Endodermal cell (in vitro differentiated cells): ENCODE results near the gene ADAMTS6. TPM values are rescaled to one million over a fixed set of nuclear protein-coding genes. Genes with fewer than 3 reads are reported as not detected.

Experiments used
- DNase-seq: peaks from one replicate; pipeline ENCODE4 v3.0.0-alpha.2; 2017
- H3K27ac ChIP-seq: 2 replicates; pipeline ENCODE4 v1.5.1; 2013; ENCODE audit warnings: mild to moderate bottlenecking, low read depth, low read length, moderate library complexity
- H3K27me3 ChIP-seq: 2 replicates; pipeline ENCODE4 v1.6.1; 2013; ENCODE audit warnings: mild to moderate bottlenecking, low read length, moderate library complexity; ENCODE audit not compliant: insufficient read depth, control insufficient read depth, poor library complexity, severe bottlenecking
- H3K36me3 ChIP-seq: 2 replicates; pipeline ENCODE4 v1.7.0; 2013; ENCODE audit warnings: mild to moderate bottlenecking, low read length, moderate library complexity; ENCODE audit not compliant: control insufficient read depth, insufficient read depth
- H3K4me1 ChIP-seq: one replicate; pipeline ENCODE4 v1.7.0; 2013; ENCODE audit warnings: low read length; ENCODE audit not compliant: control insufficient read depth, insufficient read depth
- H3K4me3 ChIP-seq: 2 replicates; pipeline ENCODE4 v1.5.1; 2013; ENCODE audit warnings: mild to moderate bottlenecking, low read length, moderate library complexity
- H3K9ac ChIP-seq: 2 replicates; pipeline ENCODE4 v1.6.1; 2013; ENCODE audit warnings: mild to moderate bottlenecking, low read length, moderate library complexity; ENCODE audit not compliant: poor library complexity, severe bottlenecking; ENCODE audit errors: extremely low read depth
- H3K9me3 ChIP-seq: 2 replicates; pipeline ENCODE4 v1.6.1; 2013; ENCODE audit warnings: mild to moderate bottlenecking, low read length, moderate library complexity; ENCODE audit not compliant: control insufficient read depth
- H3K27ac Mint-ChIP-seq: 2 replicates; pipeline ENCODE4 v1.8.0; 2020; ENCODE audit warnings: mixed read lengths
- H3K27me3 Mint-ChIP-seq: 2 replicates; pipeline ENCODE4 v1.8.0; 2021; ENCODE audit warnings: mild to moderate bottlenecking, mixed read lengths; ENCODE audit not compliant: insufficient read depth
- H3K36me3 Mint-ChIP-seq: 2 replicates; pipeline ENCODE4 v1.8.0; 2020; ENCODE audit warnings: low read depth, mixed read lengths
- H3K4me1 Mint-ChIP-seq: 2 replicates; pipeline ENCODE4 v1.8.0; 2020; ENCODE audit warnings: mixed read lengths
- H3K4me3 Mint-ChIP-seq: 2 replicates; pipeline ENCODE4 v1.8.0; 2020; ENCODE audit warnings: mild to moderate bottlenecking, moderate library complexity, mixed read lengths
- H3K9me3 Mint-ChIP-seq: 2 replicates; pipeline ENCODE4 v1.8.0; 2020; ENCODE audit warnings: mild to moderate bottlenecking, mixed read lengths
- WGBS, 2 experiments: methylation state at CpG; one replicate each; pipeline versions ENCODE4 v1.1.5 to v1.1.7; 2013; ENCODE audit warnings: missing lambda C conversion rate in 2 of 2, mixed read lengths in 1 of 2; ENCODE audit not compliant: insufficient coverage in 1 of 2, insufficient read length in 1 of 2; 5-methylcytosine and 5-hydroxymethylcytosine counted together
- long read RNA-seq, 4 experiments: library from polyadenylated mRNA in 2 of 4; library from RNA in 1 of 4; library from capped mRNA in 1 of 4; stranded (forward) in 3 of 4; unstranded in 1 of 4; transcript quantifications; one replicate each; pipeline ENCODE4 v2.0.0, GENCODE V29; 2020 to 2021; ENCODE audit warnings: inconsistent platforms in 1 of 4
- polyA plus RNA-seq, 2 experiments: library from polyadenylated mRNA; stranded (reverse); fragments of 50-300 nt; gene quantifications; one replicate each; pipeline ENCODE4 v1.2.3, GENCODE V29; 2013
- total RNA-seq, 2 donors: library from RNA; stranded (reverse); fragmentation: NEBNext Ultra II Directional in 1 of 2; extraction: Animal tissue kit (Norgen Biotek cat#: 25700) in 1 of 2; gene quantifications; 2 replicates in 1 of 2; 3 replicates in 1 of 2; pipeline ENCODE4 v1.2.1, GENCODE V29; 2021
- TF ChIP-seq, protein P1 (sequence below): fragments of 200-600 bp; sonication (generic); conservative IDR thresholded peaks from 2 replicates; pipeline ENCODE4 v1.5.0; 2021; ENCODE audit warnings: antibody characterized with exemption, mild to moderate bottlenecking

The ADAMTS6 gene, protein sequence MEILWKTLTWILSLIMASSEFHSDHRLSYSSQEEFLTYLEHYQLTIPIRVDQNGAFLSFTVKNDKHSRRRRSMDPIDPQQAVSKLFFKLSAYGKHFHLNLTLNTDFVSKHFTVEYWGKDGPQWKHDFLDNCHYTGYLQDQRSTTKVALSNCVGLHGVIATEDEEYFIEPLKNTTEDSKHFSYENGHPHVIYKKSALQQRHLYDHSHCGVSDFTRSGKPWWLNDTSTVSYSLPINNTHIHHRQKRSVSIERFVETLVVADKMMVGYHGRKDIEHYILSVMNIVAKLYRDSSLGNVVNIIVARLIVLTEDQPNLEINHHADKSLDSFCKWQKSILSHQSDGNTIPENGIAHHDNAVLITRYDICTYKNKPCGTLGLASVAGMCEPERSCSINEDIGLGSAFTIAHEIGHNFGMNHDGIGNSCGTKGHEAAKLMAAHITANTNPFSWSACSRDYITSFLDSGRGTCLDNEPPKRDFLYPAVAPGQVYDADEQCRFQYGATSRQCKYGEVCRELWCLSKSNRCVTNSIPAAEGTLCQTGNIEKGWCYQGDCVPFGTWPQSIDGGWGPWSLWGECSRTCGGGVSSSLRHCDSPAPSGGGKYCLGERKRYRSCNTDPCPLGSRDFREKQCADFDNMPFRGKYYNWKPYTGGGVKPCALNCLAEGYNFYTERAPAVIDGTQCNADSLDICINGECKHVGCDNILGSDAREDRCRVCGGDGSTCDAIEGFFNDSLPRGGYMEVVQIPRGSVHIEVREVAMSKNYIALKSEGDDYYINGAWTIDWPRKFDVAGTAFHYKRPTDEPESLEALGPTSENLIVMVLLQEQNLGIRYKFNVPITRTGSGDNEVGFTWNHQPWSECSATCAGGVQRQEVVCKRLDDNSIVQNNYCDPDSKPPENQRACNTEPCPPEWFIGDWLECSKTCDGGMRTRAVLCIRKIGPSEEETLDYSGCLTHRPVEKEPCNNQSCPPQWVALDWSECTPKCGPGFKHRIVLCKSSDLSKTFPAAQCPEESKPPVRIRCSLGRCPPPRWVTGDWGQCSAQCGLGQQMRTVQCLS (N-terminal part only)
- 1 to 10 TPM; 2.8 to 4.3 TPM for total RNA-seq
- 6.4 TPM for polyA plus RNA-seq (2013, experiment 1 of 2)
- 4.7 TPM for polyA plus RNA-seq (2013, experiment 2 of 2)
- long read RNA-seq, experiment 1: 0 reads
- long read RNA-seq, experiment 2, partial matches to known transcripts: 1 of 4 reads
- long read RNA-seq, experiment 2, other reads (novel, unspliced or antisense): 3 of 4 reads
- long read RNA-seq, experiment 3, partial matches to known transcripts: 1 of 5 reads
- long read RNA-seq, experiment 3, other reads (novel, unspliced or antisense): 4 of 5 reads
- long read RNA-seq, experiment 4: 0 reads

DNA sequence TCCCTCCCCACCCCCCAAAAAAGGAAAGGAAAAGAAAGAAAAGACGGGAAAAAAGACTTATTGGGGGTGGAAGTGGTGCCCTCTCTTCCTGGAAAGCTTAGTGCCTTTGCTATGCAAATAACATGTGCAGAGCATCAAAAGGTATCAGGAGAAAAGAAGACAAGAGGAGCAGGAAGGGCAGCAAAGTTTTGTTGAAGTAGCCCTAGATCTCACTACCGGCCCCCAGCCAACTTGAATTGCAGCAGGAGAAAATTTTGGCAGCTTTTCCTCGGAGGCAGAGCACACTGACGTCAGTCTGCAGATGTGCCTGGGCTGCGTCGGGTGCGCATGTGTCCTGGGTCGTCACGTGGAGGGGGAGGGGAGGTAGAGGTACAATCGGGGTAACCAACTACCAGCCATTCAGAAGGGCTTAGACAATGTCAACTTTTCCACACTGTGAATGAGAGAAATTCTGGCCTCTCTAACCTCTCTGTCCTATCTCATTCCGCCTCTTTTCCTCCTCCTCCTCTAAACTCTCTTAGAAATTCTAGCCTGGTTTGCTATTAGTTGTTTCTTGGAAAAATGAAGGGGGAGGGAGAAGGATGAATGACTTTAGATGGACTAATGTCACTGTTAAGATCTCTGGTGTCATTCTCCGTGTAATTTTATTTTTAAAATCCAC lies at the start of gene ADAMTS6:
Gene ADAMTS6 (minus strand): TSS at position 286 of the 661 bp plus-strand sequence. CDS start 8,247 bp downstream, outside the sequence.
- peak within 1 kb of the TSS; percentile 72 for H3K27ac Mint-ChIP-seq
- peaks cover 19% of the 10 kb centered on the region for H3K4me1 Mint-ChIP-seq
- no peaks in the 10 kb centered on the region for H3K27me3 Mint-ChIP-seq
- H3K27me3 ChIP-seq: peaks cover 14% of the 10 kb centered on the region
- H3K4me1 ChIP-seq: no peaks in the 10 kb centered on the region
- H3K9me3 ChIP-seq: no peaks in the 10 kb centered on the region
- peak; percentile 88 for DNase-seq
- H3K9ac ChIP-seq: no peak within 1 kb of the TSS
- no peak within 1 kb of the TSS for H3K4me3 Mint-ChIP-seq
- TF ChIP-seq, protein P1, sequence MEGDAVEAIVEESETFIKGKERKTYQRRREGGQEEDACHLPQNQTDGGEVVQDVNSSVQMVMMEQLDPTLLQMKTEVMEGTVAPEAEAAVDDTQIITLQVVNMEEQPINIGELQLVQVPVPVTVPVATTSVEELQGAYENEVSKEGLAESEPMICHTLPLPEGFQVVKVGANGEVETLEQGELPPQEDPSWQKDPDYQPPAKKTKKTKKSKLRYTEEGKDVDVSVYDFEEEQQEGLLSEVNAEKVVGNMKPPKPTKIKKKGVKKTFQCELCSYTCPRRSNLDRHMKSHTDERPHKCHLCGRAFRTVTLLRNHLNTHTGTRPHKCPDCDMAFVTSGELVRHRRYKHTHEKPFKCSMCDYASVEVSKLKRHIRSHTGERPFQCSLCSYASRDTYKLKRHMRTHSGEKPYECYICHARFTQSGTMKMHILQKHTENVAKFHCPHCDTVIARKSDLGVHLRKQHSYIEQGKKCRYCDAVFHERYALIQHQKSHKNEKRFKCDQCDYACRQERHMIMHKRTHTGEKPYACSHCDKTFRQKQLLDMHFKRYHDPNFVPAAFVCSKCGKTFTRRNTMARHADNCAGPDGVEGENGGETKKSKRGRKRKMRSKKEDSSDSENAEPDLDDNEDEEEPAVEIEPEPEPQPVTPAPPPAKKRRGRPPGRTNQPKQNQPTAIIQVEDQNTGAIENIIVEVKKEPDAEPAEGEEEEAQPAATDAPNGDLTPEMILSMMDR: no peak
- peak within 1 kb of the TSS; percentile 77 for H3K4me3 ChIP-seq
- H3K36me3 ChIP-seq: no peaks in the 10 kb centered on the region
- peaks cover 11% of the 10 kb centered on the region for H3K9me3 Mint-ChIP-seq
- 0 to 4% methylated on average over 6 to 11 of the region's 12 CpGs for WGBS, 2 experiments
- no peaks in the 10 kb centered on the region for H3K36me3 Mint-ChIP-seq
- H3K27ac ChIP-seq: peak within 1 kb of the TSS; percentile 57

DNA sequence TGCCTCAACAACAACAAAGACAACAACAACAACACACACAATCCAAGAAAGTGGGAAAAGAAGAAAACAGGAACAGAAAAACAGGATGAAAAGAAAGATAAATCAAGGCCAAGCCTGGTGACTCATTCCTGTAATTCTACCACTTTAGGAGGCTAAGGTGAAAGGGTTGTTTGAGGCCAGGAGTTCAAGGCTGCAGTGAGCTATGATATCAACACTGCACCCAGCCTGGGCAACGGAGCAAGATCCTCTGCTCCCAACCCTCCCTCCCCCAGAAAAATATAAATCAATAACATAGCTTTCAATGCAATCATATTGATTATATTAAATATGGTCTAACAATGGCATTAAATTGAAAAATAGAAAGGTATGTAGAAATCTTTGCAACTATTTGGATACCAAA lies 49.2 kb upstream of the ADAMTS6 start:
- Histone ChIP-seq H3K36me3 (peaks cover 5% of the 10 kb centered on the region), H3K9ac (no peak overlapping the region), H3K27me3 (no peaks in the 10 kb centered on the region), H3K4me1 (no peaks in the 10 kb centered on the region), H3K27ac (no peak overlapping the region), H3K9me3 (no peaks in the 10 kb centered on the region), H3K4me3 (no peak overlapping the region)
- H3K4me1 Mint-ChIP-seq: peaks cover 2% of the 10 kb centered on the region
- no peak for DNase-seq
- WGBS, 2 experiments: no CpG with 5 or more reads among the region's 1 CpG
- H3K9me3 Mint-ChIP-seq: no peaks in the 10 kb centered on the region
- no peak overlapping the region for H3K27ac Mint-ChIP-seq
- no peak overlapping the region for H3K4me3 Mint-ChIP-seq
- TF ChIP-seq, protein P1: no peak
- no peaks in the 10 kb centered on the region for H3K27me3 Mint-ChIP-seq
- peaks cover 25% of the 10 kb centered on the region for H3K36me3 Mint-ChIP-seq
